Osteoblast (primary cell): ENCODE measurements around the gene TGM3. TPM values are rescaled to one million over a fixed set of nuclear protein-coding genes. Genes with fewer than 3 reads are reported as not detected.

Experiments used
- DNase-seq: peaks from one replicate; pipeline ENCODE4 v3.0.0; 2011; ENCODE audit warnings: low spot score, mixed read lengths; ENCODE audit not compliant: insufficient read length; ENCODE audit errors: missing footprints
- H2AFZ ChIP-seq: 2 replicates; pipeline ENCODE4 v1.6.0; 2011; ENCODE audit warnings: mild to moderate bottlenecking, low read length
- H3K27ac ChIP-seq: 2 replicates; pipeline ENCODE4 v1.5.1; 2011; ENCODE audit warnings: mild to moderate bottlenecking, low read depth, low read length, moderate library complexity
- H3K27me3 ChIP-seq: 2 replicates; pipeline ENCODE4 v1.6.0; 2012; ENCODE audit warnings: mild to moderate bottlenecking, control low read depth, inconsistent platforms, low read length, moderate library complexity; ENCODE audit not compliant: insufficient read depth
- H3K36me3 ChIP-seq: 2 replicates; pipeline ENCODE4 v1.5.1; 2011; ENCODE audit warnings: mild to moderate bottlenecking, low read length, control low read depth, moderate library complexity; ENCODE audit not compliant: insufficient read depth
- H3K4me1 ChIP-seq: 2 replicates; pipeline ENCODE4 v1.5.1; 2011; ENCODE audit warnings: mild to moderate bottlenecking, low read length, control low read depth, moderate library complexity; ENCODE audit not compliant: insufficient read depth
- H3K4me2 ChIP-seq: 2 replicates; pipeline ENCODE4 v1.6.0; 2011; ENCODE audit warnings: mild to moderate bottlenecking, low read length; ENCODE audit not compliant: insufficient read depth
- H3K4me3 ChIP-seq: fragments of 200-600 bp; sonication (generic); 3 replicates; pipeline ENCODE4 v1.5.1; 2012; ENCODE audit warnings: mild to moderate bottlenecking, low read length, inconsistent platforms; ENCODE audit not compliant: insufficient read depth
- H3K79me2 ChIP-seq: 2 replicates; pipeline ENCODE4 v1.6.0; 2012; ENCODE audit warnings: mild to moderate bottlenecking, low read length, control low read depth, inconsistent platforms; ENCODE audit not compliant: insufficient read depth
- H3K9me3 ChIP-seq: 2 replicates; pipeline ENCODE4 v1.5.1; 2011; ENCODE audit warnings: low read depth, low read length, control low read depth
- H4K20me1 ChIP-seq: 2 replicates; pipeline ENCODE4 v1.6.0; 2012; ENCODE audit warnings: mild to moderate bottlenecking, low read length, control low read depth; ENCODE audit not compliant: insufficient read depth
- total RNA-seq: library from RNA; depleted of rRNA; stranded (reverse); fragments of >200 nt; gene quantifications from 2 replicates; pipeline ENCODE4 v1.2.3, GENCODE V29; 2012
- TF ChIP-seq, protein P1 (sequence below): IDR thresholded peaks from 2 replicates; pipeline ENCODE4 v1.5.1; 2011; ENCODE audit warnings: mild to moderate bottlenecking, low read depth, low read length, moderate library complexity; ENCODE audit errors: extremely low read depth

The TGM3 gene
- total RNA-seq, 1 donor, result not detected

DNA sequence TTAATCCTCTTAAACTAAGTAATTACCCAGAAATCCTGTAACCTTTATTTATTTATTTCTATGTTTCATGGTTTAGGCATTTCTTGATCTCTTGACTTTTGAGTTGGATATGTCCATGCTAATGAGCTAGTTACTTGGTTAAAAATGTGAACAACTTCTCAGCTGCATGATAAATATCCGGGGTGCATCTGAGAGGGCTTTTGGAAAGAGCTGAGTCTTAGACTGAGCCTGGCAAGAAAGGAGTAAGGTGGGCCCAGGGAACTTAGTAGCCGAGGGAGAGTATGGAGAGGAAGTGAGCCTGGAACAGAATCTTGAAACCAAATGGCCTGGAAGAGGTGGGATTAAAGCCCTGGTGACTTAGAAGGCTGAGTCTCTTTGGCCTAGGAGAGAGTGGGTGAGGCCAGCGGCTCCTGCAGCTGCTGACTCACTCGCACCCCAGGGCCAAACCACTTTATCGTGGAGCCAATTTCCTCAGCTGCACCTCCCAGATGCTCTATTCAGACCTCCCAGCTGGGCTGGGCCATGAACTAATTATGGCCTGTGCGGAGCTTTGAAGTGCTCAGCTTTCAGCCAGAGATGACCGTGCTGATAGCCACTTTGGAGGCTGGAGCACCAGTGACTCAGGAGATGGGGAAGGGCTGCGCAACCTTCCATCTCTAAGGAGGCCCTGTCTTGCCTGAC is 19.1 kb downstream of the TGM3 start:
- no peak for DNase-seq
- H3K4me2 ChIP-seq, result peak overlapping the region; percentile 67

GRCh38 chr20:2315440-2315778 is 19.6 kb downstream of the TGM3 start:
- TF ChIP-seq, protein P1, sequence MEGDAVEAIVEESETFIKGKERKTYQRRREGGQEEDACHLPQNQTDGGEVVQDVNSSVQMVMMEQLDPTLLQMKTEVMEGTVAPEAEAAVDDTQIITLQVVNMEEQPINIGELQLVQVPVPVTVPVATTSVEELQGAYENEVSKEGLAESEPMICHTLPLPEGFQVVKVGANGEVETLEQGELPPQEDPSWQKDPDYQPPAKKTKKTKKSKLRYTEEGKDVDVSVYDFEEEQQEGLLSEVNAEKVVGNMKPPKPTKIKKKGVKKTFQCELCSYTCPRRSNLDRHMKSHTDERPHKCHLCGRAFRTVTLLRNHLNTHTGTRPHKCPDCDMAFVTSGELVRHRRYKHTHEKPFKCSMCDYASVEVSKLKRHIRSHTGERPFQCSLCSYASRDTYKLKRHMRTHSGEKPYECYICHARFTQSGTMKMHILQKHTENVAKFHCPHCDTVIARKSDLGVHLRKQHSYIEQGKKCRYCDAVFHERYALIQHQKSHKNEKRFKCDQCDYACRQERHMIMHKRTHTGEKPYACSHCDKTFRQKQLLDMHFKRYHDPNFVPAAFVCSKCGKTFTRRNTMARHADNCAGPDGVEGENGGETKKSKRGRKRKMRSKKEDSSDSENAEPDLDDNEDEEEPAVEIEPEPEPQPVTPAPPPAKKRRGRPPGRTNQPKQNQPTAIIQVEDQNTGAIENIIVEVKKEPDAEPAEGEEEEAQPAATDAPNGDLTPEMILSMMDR, result no peak
- H3K9me3 ChIP-seq, result no peaks in the 10 kb centered on the region
- H3K36me3 ChIP-seq, result no peaks in the 10 kb centered on the region
- peak overlapping the region; percentile 9 for H2AFZ ChIP-seq
- H3K27ac ChIP-seq, result no peak overlapping the region
- H3K4me1 ChIP-seq, result peaks cover 18% of the 10 kb centered on the region
- no peak for DNase-seq
- H3K4me3 ChIP-seq, result no peak overlapping the region
- no peaks in the 10 kb centered on the region for H3K79me2 ChIP-seq
- H3K27me3 ChIP-seq, result peaks cover 19% of the 10 kb centered on the region
- H4K20me1 ChIP-seq, result no peaks in the 10 kb centered on the region
- no peak overlapping the region for H3K4me2 ChIP-seq

More for the DNA sequence above, 19.1 kb downstream of the TGM3 start:
- H3K79me2 ChIP-seq, result no peaks in the 10 kb centered on the region
- peak overlapping the region; percentile 87 for H3K27ac ChIP-seq
- H3K36me3 ChIP-seq, result no peaks in the 10 kb centered on the region
- H3K4me1 ChIP-seq, result peaks cover 18% of the 10 kb centered on the region
- peak overlapping the region; percentile 71 for H2AFZ ChIP-seq
- H3K4me3 ChIP-seq, result no peak overlapping the region
- peaks cover 20% of the 10 kb centered on the region for H3K27me3 ChIP-seq
- TF ChIP-seq, protein P1, result no peak
- H3K9me3 ChIP-seq, result no peaks in the 10 kb centered on the region
- no peaks in the 10 kb centered on the region for H4K20me1 ChIP-seq

DNA sequence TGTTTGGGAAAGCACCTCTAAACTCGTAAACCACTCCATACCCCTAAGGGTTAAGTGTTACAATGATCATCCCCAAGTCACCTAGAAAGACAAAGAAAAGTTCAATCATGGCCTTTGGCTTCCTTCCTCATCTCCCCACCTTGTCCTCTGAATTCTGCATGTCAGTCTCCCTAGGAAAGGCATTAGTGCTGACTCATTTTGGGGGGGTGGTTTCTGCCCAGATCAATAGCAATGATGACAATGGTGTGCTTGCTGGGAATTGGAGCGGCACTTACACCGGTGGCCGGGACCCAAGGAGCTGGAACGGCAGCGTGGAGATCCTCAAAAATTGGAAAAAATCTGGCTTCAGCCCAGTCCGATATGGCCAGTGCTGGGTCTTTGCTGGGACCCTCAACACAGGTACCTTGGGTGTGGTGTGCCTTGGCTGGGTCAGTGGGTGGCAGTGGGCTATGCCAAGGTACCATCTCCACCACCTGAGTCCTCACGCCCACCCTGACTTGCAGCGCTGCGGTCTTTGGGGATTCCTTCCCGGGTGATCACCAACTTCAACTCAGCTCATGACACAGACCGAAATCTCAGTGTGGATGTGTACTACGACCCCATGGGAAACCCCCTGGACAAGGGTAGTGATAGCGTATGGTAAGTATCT is 21.2 kb downstream of the TGM3 start:
- Histone ChIP-seq H3K4me1 (peaks cover 18% of the 10 kb centered on the region), H3K36me3 (no peaks in the 10 kb centered on the region), H4K20me1 (no peaks in the 10 kb centered on the region), H3K27ac (no peak overlapping the region), H3K79me2 (no peaks in the 10 kb centered on the region), H3K27me3 (peaks cover 24% of the 10 kb centered on the region), H3K9me3 (no peaks in the 10 kb centered on the region), H3K4me2 (no peak overlapping the region), H3K4me3 (no peak overlapping the region), H2AFZ (no peak overlapping the region)
- TF ChIP-seq, protein P1, result no peak
- no peak for DNase-seq

DNA sequence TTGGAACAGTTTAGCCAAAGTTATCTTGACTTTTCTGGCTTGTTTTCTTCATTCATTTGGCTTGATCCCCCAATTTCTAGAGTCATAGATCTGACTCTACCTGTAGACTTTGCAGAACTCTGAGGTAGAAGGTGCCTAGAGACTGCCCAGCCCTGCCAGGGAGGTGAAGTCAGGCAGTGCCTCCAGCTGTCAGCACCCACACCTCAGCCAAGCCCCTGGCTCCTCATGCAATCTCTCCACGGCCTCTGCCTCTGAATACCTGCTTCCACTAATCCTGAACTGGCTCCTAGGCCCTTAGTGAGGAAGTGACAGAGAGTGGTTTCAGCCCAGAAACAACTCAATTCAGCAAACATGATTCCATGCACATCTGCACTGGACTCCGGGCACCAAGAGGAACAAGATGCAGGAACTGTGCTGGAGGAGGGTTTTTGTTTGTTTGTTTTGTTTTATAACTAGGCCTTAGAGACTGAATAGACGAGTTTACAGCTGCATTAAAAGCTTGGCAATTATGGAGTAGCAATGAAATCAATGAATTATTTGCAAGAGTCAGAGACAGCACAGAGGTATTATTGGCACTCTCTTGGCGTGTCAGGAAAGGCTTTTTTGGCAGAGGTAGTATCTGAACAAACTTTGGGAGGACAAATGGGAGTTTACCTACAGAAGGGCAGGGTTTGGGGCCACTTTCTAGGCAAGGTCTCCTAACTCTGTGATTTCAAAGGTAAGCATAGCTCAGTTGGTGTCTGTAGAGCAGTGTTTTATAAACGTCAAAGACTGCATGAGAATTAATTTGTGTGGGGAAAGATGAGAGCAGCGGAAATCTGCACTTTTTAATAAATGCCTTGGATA is 25.2 kb downstream of the TGM3 start:
- no peak for DNase-seq
- Histone ChIP-seq H4K20me1 (no peaks in the 10 kb centered on the region), H3K4me1 (no peaks in the 10 kb centered on the region), H3K9me3 (no peaks in the 10 kb centered on the region), H3K27ac (no peak overlapping the region), H3K79me2 (no peaks in the 10 kb centered on the region), H3K36me3 (no peaks in the 10 kb centered on the region), H3K4me2 (no peak overlapping the region), H3K4me3 (no peak overlapping the region), H3K27me3 (peaks cover 53% of the 10 kb centered on the region), H2AFZ (no peak overlapping the region)
- TF ChIP-seq, protein P1, result no peak
